ENCODE measurements around the gene ZBTB33.

GRCh38 chrX:120291211-120291610 lies 40.6 kb downstream of the ZBTB33 start:
- TF ChIP-seq POLR2A (IDR thresholded peaks at IDR 0.05; ENCODE audit: low read length) = no peak
- no peak for TF ChIP-seq GATA1 (IDR thresholded peaks at IDR 0.05; ENCODE audit: low read depth, low read length)

Data from erythroblast (primary cell).